Astrocyte (in vitro differentiated cells and primary cell): ENCODE results near the gene CLCNKA. TPM values are rescaled to one million over a fixed set of nuclear protein-coding genes. Genes with fewer than 3 reads are reported as not detected.
A peak's percentile ranks its signal among the peaks of the same experiment; 100 is the strongest.

Source experiments
- DNase-seq: peaks from one replicate; pipeline ENCODE4 v3.0.0-alpha.2; 2010; ENCODE audit warnings: low read depth
- FAIRE-seq: peaks from 2 replicates; lab custom pipeline; 2011; peaks lifted over from hg19 to GRCh38; lab: Jason Lieb, UNC
- H2AFZ ChIP-seq: 2 replicates; pipeline ENCODE4 v1.6.0; 2012; ENCODE audit warnings: low read depth, low read length, inconsistent platforms
- H3K27ac ChIP-seq: 2 replicates; pipeline ENCODE4 v1.5.1; 2011; ENCODE audit warnings: low read depth, low read length, inconsistent platforms
- H3K27me3 ChIP-seq: 2 replicates; pipeline ENCODE4 v1.6.0; 2011; ENCODE audit warnings: low read length, inconsistent platforms; ENCODE audit not compliant: insufficient read depth
- H3K36me3 ChIP-seq: 2 replicates; pipeline ENCODE4 v1.5.1; 2011; ENCODE audit warnings: low read length, inconsistent platforms; ENCODE audit not compliant: insufficient read depth
- H3K4me1 ChIP-seq: 2 replicates; pipeline ENCODE4 v1.5.1; 2011; ENCODE audit warnings: low read length, inconsistent platforms; ENCODE audit not compliant: insufficient read depth
- H3K4me2 ChIP-seq: 2 replicates; pipeline ENCODE4 v1.6.0; 2012; ENCODE audit warnings: low read length, inconsistent platforms
- H3K4me3 ChIP-seq: 2 replicates; pipeline ENCODE4 v1.5.1; 2011; ENCODE audit warnings: low read depth, mild to moderate bottlenecking, low read length, inconsistent platforms; ENCODE audit not compliant: insufficient read depth
- H3K79me2 ChIP-seq: 2 replicates; pipeline ENCODE4 v1.6.0; 2012; ENCODE audit warnings: mild to moderate bottlenecking, low read length, inconsistent platforms; ENCODE audit not compliant: insufficient read depth
- H3K9ac ChIP-seq: 2 replicates; pipeline ENCODE4 v1.6.0; 2012; ENCODE audit warnings: mild to moderate bottlenecking, low read length, inconsistent platforms
- H3K9me3 ChIP-seq: 2 replicates; pipeline ENCODE4 v1.5.1; 2012; ENCODE audit warnings: low read depth, mild to moderate bottlenecking, low read length, inconsistent platforms; ENCODE audit not compliant: insufficient read depth
- H4K20me1 ChIP-seq: 2 replicates; pipeline ENCODE4 v1.6.0; 2012; ENCODE audit warnings: low read length, inconsistent platforms; ENCODE audit not compliant: insufficient read depth
- H3K27ac Mint-ChIP-seq: one replicate; pipeline ENCODE4 v1.8.0; 2021; ENCODE audit warnings: mild to moderate bottlenecking, mixed read lengths; ENCODE audit not compliant: unreplicated experiment
- H3K27me3 Mint-ChIP-seq: one replicate; pipeline ENCODE4 v1.8.0; 2021; ENCODE audit warnings: low read depth, mixed read lengths; ENCODE audit not compliant: unreplicated experiment
- H3K36me3 Mint-ChIP-seq: one replicate; pipeline ENCODE4 v1.8.0; 2021; ENCODE audit warnings: low read depth, mixed read lengths; ENCODE audit not compliant: unreplicated experiment
- H3K4me1 Mint-ChIP-seq: one replicate; pipeline ENCODE4 v1.8.0; 2021; ENCODE audit warnings: low read depth, mixed read lengths; ENCODE audit not compliant: unreplicated experiment
- H3K4me3 Mint-ChIP-seq: one replicate; pipeline ENCODE4 v1.8.0; 2021; ENCODE audit warnings: mild to moderate bottlenecking, moderate library complexity, mixed read lengths; ENCODE audit not compliant: unreplicated experiment
- H3K9me3 Mint-ChIP-seq: one replicate; pipeline ENCODE4 v1.8.0; 2021; ENCODE audit warnings: mild to moderate bottlenecking, mixed read lengths; ENCODE audit not compliant: unreplicated experiment
- CTCF ChIP-seq: IDR thresholded peaks from 2 replicates; pipeline ENCODE4 v1.5.1; 2011; ENCODE audit warnings: low read depth, mild to moderate bottlenecking, inconsistent platforms, low read length, moderate library complexity; ENCODE audit not compliant: insufficient read depth
- EZH2 ChIP-seq: IDR thresholded peaks from 2 replicates; pipeline ENCODE4 v1.6.1; 2012; ENCODE audit warnings: mild to moderate bottlenecking, low read length, inconsistent platforms; ENCODE audit not compliant: insufficient read depth
- total RNA-seq: library from RNA; stranded (reverse); gene quantifications from 2 replicates; pipeline ENCODE4 v1.2.1, GENCODE V29; 2021

CLCNKA gene
- total RNA-seq, 1 donor from 2014 or later = 0.16 TPM

DNA sequence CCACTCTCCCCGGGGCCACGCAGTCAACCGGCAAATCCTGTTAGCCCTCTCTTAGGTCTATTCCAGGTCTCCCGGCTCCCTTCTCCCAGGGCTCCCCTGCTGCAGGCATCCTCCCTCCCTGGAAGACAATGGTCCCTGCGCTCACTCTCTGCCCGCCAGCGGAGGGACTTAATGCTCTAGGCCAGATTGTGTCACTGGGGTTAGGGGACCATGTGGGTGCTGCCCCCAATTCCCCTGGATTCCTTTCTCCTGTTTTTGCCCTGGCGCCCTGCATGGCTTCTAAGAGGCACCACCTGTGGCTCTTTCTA, 43.4 kb downstream of the CLCNKA start:
- Histone ChIP-seq H3K79me2 (no peaks in the 10 kb centered on the region), H3K4me2 (no peak overlapping the region), H3K4me3 (no peak overlapping the region), H3K27ac (no peak overlapping the region), H3K4me1 (no peaks in the 10 kb centered on the region), H3K27me3 (peaks cover 4% of the 10 kb centered on the region), H3K36me3 (no peaks in the 10 kb centered on the region), H2AFZ (no peak overlapping the region), H3K9ac (no peak overlapping the region), H4K20me1 (no peaks in the 10 kb centered on the region), H3K9me3 (no peaks in the 10 kb centered on the region)
- DNase-seq = no peak
- Mint-ChIP-seq H3K4me3 (no peak overlapping the region), H3K9me3 (no peaks in the 10 kb centered on the region), H3K27ac (no peak overlapping the region), H3K27me3 (peaks cover 52% of the 10 kb centered on the region), H3K36me3 (peaks cover 2% of the 10 kb centered on the region), H3K4me1 (peaks cover 6% of the 10 kb centered on the region)
- no peak for TF ChIP-seq CTCF
- TF ChIP-seq EZH2 = no peak
- FAIRE-seq = no peak

- H3K36me3 Mint-ChIP-seq = no peaks in the 10 kb centered on the region
- no peak overlapping the region for H3K4me3 Mint-ChIP-seq
- Histone ChIP-seq H4K20me1 (no peaks in the 10 kb centered on the region), H3K4me1 (no peaks in the 10 kb centered on the region), H3K9me3 (no peaks in the 10 kb centered on the region), H3K79me2 (no peaks in the 10 kb centered on the region), H3K36me3 (no peaks in the 10 kb centered on the region), H2AFZ (no peak overlapping the region), H3K9ac (no peak overlapping the region), H3K4me3 (no peak overlapping the region), H3K27me3 (peaks cover 4% of the 10 kb centered on the region), H3K4me2 (no peak overlapping the region), H3K27ac (no peak overlapping the region)
- H3K27ac Mint-ChIP-seq = no peak overlapping the region
- H3K27me3 Mint-ChIP-seq = peaks cover 44% of the 10 kb centered on the region
- TF ChIP-seq CTCF (no peak), EZH2 (no peak)
- no peak for FAIRE-seq
- DNase-seq = no peak
- no peaks in the 10 kb centered on the region for H3K9me3 Mint-ChIP-seq
- H3K4me1 Mint-ChIP-seq = peaks cover 6% of the 10 kb centered on the region
Observed at GRCh38 chr1:16066245-16066644, 44.4 kb downstream of the CLCNKA start.

- Histone ChIP-seq H3K79me2 (no peaks in the 10 kb centered on the region), H2AFZ (no peak overlapping the region), H3K9me3 (no peaks in the 10 kb centered on the region), H3K9ac (no peak overlapping the region), H3K27ac (no peak overlapping the region), H3K4me2 (no peak overlapping the region), H3K4me1 (no peaks in the 10 kb centered on the region), H3K4me3 (no peak overlapping the region), H3K27me3 (peaks cover 4% of the 10 kb centered on the region), H4K20me1 (no peaks in the 10 kb centered on the region), H3K36me3 (no peaks in the 10 kb centered on the region)
- H3K27me3 Mint-ChIP-seq = peaks cover 48% of the 10 kb centered on the region
- TF ChIP-seq EZH2 (no peak), CTCF (no peak)
- no peaks in the 10 kb centered on the region for H3K9me3 Mint-ChIP-seq
- peak overlapping the region; percentile 41 for H3K27ac Mint-ChIP-seq
- DNase-seq (no peak), FAIRE-seq (no peak)
- peaks cover 6% of the 10 kb centered on the region for H3K4me1 Mint-ChIP-seq
- no peak overlapping the region for H3K4me3 Mint-ChIP-seq
- no peaks in the 10 kb centered on the region for H3K36me3 Mint-ChIP-seq
Observed at GRCh38 chr1:16067127-16067768, 45.4 kb downstream of the CLCNKA start.
